Measurements from ENCODE around the gene TAGAP. TPM values are rescaled to one million over a fixed set of nuclear protein-coding genes. Genes with fewer than 3 reads are reported as not detected.

Gene TAGAP
- total and polyA plus RNA-seq, 9 of the 15 experiments (the other 6 are each of a cell fraction or from before 2014, with no cell fraction given) = 0.07 TPM; not detected in 8

- TF ChIP-seq RREB1 (CRISPR knock-in tag; IDR thresholded peaks at IDR 0.05) (peak; percentile 91), ZNF224 (CRISPR knock-in tag; IDR thresholded peaks at IDR 0.05) (no peak), ZNF551 (CRISPR knock-in tag; IDR thresholded peaks at IDR 0.05) (no peak), HCFC1 (IDR thresholded peaks at IDR 0.05; ENCODE audit: low read depth, low read length) (peak; percentile 76), U2AF1 (optimal IDR thresholded peaks at IDR 0.05; ENCODE audit: low read depth, low read length) (peak; percentile 59), CTBP1 (IDR thresholded peaks at IDR 0.05; ENCODE audit: borderline replicate concordance) (peak; percentile 98), KDM4B (IDR thresholded peaks at IDR 0.05; ENCODE audit: borderline replicate concordance in 2 of 2, low read depth in 1 of 2) (peak in 1 of 2 experiments; percentile 94; a peak in 1 of 4 replicates), SAP30 (IDR thresholded peaks at IDR 0.05; ENCODE audit: borderline replicate concordance, insufficient read depth, low read depth, low read length, poor library complexity, severe bottlenecking) (peak; percentile 89), TFAP4 (CRISPR knock-in tag; IDR thresholded peaks at IDR 0.05; ENCODE audit: borderline replicate concordance) (peak; percentile 98), ARNT (IDR thresholded peaks at IDR 0.05) (no peak; a peak in 1 of 4 replicates), NFE2 (IDR thresholded peaks at IDR 0.05; ENCODE audit: low read depth) (peak; percentile 22), ZNF778 (CRISPR knock-in tag; IDR thresholded peaks at IDR 0.05) (no peak), BRCA1 (IDR thresholded peaks at IDR 0.05) (no peak), BRCA1 (CRISPR knock-in tag; IDR thresholded peaks at IDR 0.05) (0 out of 2 replicates have a peak, but pooled peaks have one; percentile 0), CBFB (CRISPR knock-in tag; IDR thresholded peaks at IDR 0.05) (no peak), LCOR (CRISPR knock-in tag; IDR thresholded peaks at IDR 0.05) (peak; percentile 88; the same call in 1 of the 2 replicates), SLC30A9 (CRISPR knock-in tag; IDR thresholded peaks at IDR 0.05) (no peak), TCF3 (CRISPR knock-in tag; IDR thresholded peaks at IDR 0.05) (no peak; the same call in 1 of the 2 replicates), YBX1 (IDR thresholded peaks at IDR 0.05) (no peak), RBM34 (IDR thresholded peaks at IDR 0.05; ENCODE audit: borderline replicate concordance, insufficient read depth, low read length) (no peak), ZBTB43 (CRISPR knock-in tag; IDR thresholded peaks at IDR 0.05) (no peak)
Observed at GRCh38 chr6:158999666-159000403, 45.0 kb downstream of the TAGAP start, which contains the start of gene RSPH3 (continued).
